Smooth muscle cell (in vitro differentiated cells): Measurements from ENCODE around the gene RAB11FIP2. TPM values are rescaled to one million over a fixed set of nuclear protein-coding genes. Genes with fewer than 3 reads are reported as not detected.

Source experiments
- DNase-seq: peaks from one replicate; lab custom pipeline; 2025; ENCODE audit not compliant: unreplicated experiment; lab: John Stamatoyannopoulos, UW
- H2AFZ ChIP-seq: fragments of 200-600 bp; sonication (generic); 2 replicates; pipeline ENCODE4 v1.6.0; 2016; ENCODE audit warnings: antibody characterized with exemption, low read depth, mild to moderate bottlenecking
- H3F3A ChIP-seq: fragments of 200-600 bp; sonication (generic); 2 replicates; pipeline ENCODE4 v1.6.0; 2017; ENCODE audit warnings: antibody characterized with exemption, low read depth
- H3K27ac ChIP-seq: fragments of 200-600 bp; sonication (generic); 2 replicates; pipeline ENCODE4 v1.5.1; 2016; ENCODE audit warnings: low read depth, mild to moderate bottlenecking
- H3K27me3 ChIP-seq: fragments of 200-600 bp; sonication (generic); 2 replicates; pipeline ENCODE4 v1.6.1; 2016; ENCODE audit warnings: low read depth, mild to moderate bottlenecking
- H3K36me3 ChIP-seq: fragments of 200-600 bp; sonication (generic); 2 replicates; pipeline ENCODE4 v1.5.1; 2016; ENCODE audit warnings: low read depth
- H3K4me1 ChIP-seq: fragments of 200-600 bp; sonication (generic); 2 replicates; pipeline ENCODE4 v1.5.1; 2016; ENCODE audit warnings: low read depth
- H3K4me2 ChIP-seq: fragments of 200-600 bp; sonication (generic); 2 replicates; pipeline ENCODE4 v1.6.0; 2016; ENCODE audit warnings: mild to moderate bottlenecking
- H3K4me3 ChIP-seq: fragments of 200-600 bp; sonication (generic); 2 replicates; pipeline ENCODE4 v1.5.1; 2016; ENCODE audit warnings: mild to moderate bottlenecking
- H3K79me2 ChIP-seq: fragments of 200-600 bp; sonication (generic); 2 replicates; pipeline ENCODE4 v1.6.0; 2016; ENCODE audit warnings: low read depth, mild to moderate bottlenecking
- H3K9ac ChIP-seq: fragments of 200-600 bp; sonication (generic); 2 replicates; pipeline ENCODE4 v1.6.0; 2016; ENCODE audit warnings: low read depth
- H3K9me3 ChIP-seq: fragments of 200-600 bp; sonication (generic); replicated peaks from 2 replicates; pipeline ENCODE4 v1.5.1; 2016; ENCODE audit warnings: low read depth
- H4K20me1 ChIP-seq: fragments of 200-600 bp; sonication (generic); 2 replicates; pipeline ENCODE4 v1.6.0; 2016; ENCODE audit warnings: low read depth
- WGBS: methylation state at CpG from one replicate; pipeline ENCODE4 v1.1.7; 2016; ENCODE audit warnings: low lambda C conversion rate; 5-methylcytosine and 5-hydroxymethylcytosine counted together
- polyA plus RNA-seq: library from polyadenylated mRNA; unstranded; fragments of >200 nt; fragmentation: Nextera tagmentation; extraction: Ambion mirVana; gene quantifications from 2 replicates; pipeline ENCODE4 v1.2.1, GENCODE V29; 2016
- total RNA-seq: library from RNA; depleted of rRNA; stranded (reverse); fragments of >200 nt; gene quantifications from 2 replicates; pipeline ENCODE4 v1.2.3, GENCODE V29; 2014
- TF ChIP-seq, protein P1 (sequence below): fragments of 200-600 bp; sonication (generic); IDR thresholded peaks from 2 replicates; pipeline ENCODE4 v1.5.1; 2017; ENCODE audit warnings: borderline replicate concordance, mild to moderate bottlenecking, antibody characterized with exemption; ENCODE audit not compliant: insufficient read depth, poor library complexity, severe bottlenecking

Gene RAB11FIP2
- total and polyA plus RNA-seq, 2 experiments from 2014 or later: 9.0 to 41.2 TPM

DNA sequence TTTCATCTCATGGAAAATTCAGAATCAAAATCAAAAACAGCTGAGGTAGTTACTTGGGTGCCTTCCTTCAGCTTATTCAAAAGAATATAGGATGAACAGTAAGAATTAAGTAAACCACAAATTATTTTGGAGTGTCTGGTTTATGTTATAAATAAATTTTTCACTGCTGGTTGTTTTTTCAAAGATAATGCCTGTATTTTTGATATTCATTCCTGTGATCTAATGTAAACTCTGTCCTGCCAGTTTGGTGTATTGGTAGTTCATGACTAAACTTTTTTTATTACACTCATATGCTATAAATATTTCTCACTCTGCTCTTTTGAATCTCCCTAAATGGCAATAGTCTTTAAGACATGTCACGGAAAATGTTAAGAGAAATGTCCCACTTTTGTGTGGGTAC lies 11.6 kb upstream of the RAB11FIP2 start:
- WGBS: 89% methylated on average over 1 of the region's 1 CpG
- H3K9me3 ChIP-seq: no peaks in the 10 kb centered on the region

DNA sequence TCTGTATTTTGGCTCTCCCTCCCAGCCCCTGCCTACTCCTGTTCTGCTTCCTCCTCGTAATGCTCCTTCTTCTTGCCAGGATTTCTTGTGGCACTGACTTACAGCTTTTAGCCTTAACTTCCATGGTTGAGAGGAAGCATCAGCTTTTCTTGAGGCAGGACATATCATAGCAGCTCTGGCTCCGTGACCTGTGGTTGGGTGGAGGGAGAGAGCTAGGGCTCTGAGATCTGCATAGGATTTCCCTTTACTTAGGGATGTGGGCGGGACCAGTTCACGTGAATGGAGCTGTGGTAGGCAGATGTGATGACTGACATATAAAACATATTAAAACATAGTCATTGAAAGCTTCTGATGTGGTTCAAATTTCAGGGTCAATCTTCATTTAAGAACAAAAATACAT lies 10.6 kb upstream of the RAB11FIP2 start:
- Histone ChIP-seq H2AFZ (no peak overlapping the region), H3K27me3 (no peaks in the 10 kb centered on the region), H3K79me2 (no peaks in the 10 kb centered on the region), H3K9ac (no peak overlapping the region), H3K4me3 (no peak overlapping the region), H3F3A (no peaks in the 10 kb centered on the region), H3K4me1 (no peaks in the 10 kb centered on the region), H3K36me3 (no peaks in the 10 kb centered on the region), H3K4me2 (no peak overlapping the region), H3K9me3 (no peaks in the 10 kb centered on the region), H3K27ac (no peak overlapping the region), H4K20me1 (no peaks in the 10 kb centered on the region)
- TF ChIP-seq, protein P1, sequence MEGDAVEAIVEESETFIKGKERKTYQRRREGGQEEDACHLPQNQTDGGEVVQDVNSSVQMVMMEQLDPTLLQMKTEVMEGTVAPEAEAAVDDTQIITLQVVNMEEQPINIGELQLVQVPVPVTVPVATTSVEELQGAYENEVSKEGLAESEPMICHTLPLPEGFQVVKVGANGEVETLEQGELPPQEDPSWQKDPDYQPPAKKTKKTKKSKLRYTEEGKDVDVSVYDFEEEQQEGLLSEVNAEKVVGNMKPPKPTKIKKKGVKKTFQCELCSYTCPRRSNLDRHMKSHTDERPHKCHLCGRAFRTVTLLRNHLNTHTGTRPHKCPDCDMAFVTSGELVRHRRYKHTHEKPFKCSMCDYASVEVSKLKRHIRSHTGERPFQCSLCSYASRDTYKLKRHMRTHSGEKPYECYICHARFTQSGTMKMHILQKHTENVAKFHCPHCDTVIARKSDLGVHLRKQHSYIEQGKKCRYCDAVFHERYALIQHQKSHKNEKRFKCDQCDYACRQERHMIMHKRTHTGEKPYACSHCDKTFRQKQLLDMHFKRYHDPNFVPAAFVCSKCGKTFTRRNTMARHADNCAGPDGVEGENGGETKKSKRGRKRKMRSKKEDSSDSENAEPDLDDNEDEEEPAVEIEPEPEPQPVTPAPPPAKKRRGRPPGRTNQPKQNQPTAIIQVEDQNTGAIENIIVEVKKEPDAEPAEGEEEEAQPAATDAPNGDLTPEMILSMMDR: no peak
- WGBS: 66% methylated on average over 4 of the region's 4 CpGs
- no peak for DNase-seq

More for the DNA sequence above, 11.6 kb upstream of the RAB11FIP2 start:
- no peak for DNase-seq
- no peak overlapping the region for H3K4me2 ChIP-seq
- H3K4me1 ChIP-seq: no peaks in the 10 kb centered on the region
- no peaks in the 10 kb centered on the region for H3K79me2 ChIP-seq
- H2AFZ ChIP-seq: no peak overlapping the region
- H4K20me1 ChIP-seq: no peaks in the 10 kb centered on the region
- H3K36me3 ChIP-seq: no peaks in the 10 kb centered on the region
- no peaks in the 10 kb centered on the region for H3F3A ChIP-seq
- TF ChIP-seq, protein P1: no peak
- H3K4me3 ChIP-seq: no peak overlapping the region
- H3K9ac ChIP-seq: no peak overlapping the region
- no peaks in the 10 kb centered on the region for H3K27me3 ChIP-seq
- H3K27ac ChIP-seq: no peak overlapping the region

DNA sequence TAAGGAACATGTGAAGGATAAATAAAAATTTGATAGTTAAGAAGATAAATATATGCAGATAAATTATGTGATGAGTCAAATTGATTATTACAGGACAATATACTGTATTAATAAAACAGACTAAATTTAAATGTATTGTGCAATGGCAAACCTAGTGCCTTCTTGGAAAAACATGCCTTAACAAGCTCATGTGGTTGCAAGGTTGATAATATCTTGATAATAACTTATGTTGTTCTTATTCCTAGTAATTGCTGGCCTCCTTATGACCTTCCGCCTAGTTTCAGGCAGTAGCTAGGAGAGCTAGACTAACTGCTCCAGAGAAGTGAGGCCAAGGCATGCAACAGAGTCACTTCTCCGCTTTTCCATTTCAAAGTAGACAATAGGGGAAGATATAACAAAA lies 7.6 kb upstream of the RAB11FIP2 start:
- 91% methylated on average over 2 of the region's 2 CpGs for WGBS
- no peaks in the 10 kb centered on the region for H3F3A ChIP-seq
- TF ChIP-seq, protein P1: no peak
- H3K79me2 ChIP-seq: no peaks in the 10 kb centered on the region
- H2AFZ ChIP-seq: no peak overlapping the region
- no peak overlapping the region for H3K9ac ChIP-seq
- no peak overlapping the region for H3K4me2 ChIP-seq
- H4K20me1 ChIP-seq: no peaks in the 10 kb centered on the region
- H3K36me3 ChIP-seq: no peaks in the 10 kb centered on the region
- H3K27me3 ChIP-seq: no peaks in the 10 kb centered on the region
- H3K4me3 ChIP-seq: no peak overlapping the region
- DNase-seq: no peak
- H3K27ac ChIP-seq: no peak overlapping the region
- H3K4me1 ChIP-seq: no peaks in the 10 kb centered on the region
- no peaks in the 10 kb centered on the region for H3K9me3 ChIP-seq

DNA sequence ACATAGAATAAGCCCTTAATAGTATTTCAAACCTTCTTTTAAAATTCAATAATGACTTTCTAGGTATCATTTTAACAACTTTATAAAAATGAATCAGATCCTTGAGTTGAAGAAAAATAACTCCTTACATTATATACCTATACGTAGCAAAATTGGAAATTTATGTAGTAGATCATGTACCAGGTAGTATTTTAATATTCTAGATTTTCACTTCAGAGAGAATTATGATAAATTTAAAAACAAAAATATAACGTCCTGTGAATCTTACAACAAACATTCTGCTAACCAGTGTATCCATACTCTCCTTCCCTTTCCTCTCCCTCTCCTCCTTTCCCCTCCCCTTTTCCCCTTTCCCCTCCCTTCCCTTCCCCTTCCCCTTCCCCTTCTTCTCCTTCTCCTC lies 6.1 kb upstream of the RAB11FIP2 start:
- Histone ChIP-seq H3K79me2 (no peaks in the 10 kb centered on the region), H3K4me2 (no peak overlapping the region), H3K9me3 (no peaks in the 10 kb centered on the region), H3K9ac (no peak overlapping the region), H4K20me1 (no peaks in the 10 kb centered on the region), H3K27me3 (no peaks in the 10 kb centered on the region), H2AFZ (no peak overlapping the region), H3F3A (no peaks in the 10 kb centered on the region), H3K4me3 (no peak overlapping the region), H3K27ac (no peak overlapping the region), H3K4me1 (no peaks in the 10 kb centered on the region), H3K36me3 (no peaks in the 10 kb centered on the region)
- WGBS: 84% methylated on average over 2 of the region's 2 CpGs
- TF ChIP-seq, protein P1: no peak
- no peak for DNase-seq
